ENCODE measurements around the gene PCSK5. TPM values are rescaled to one million over a fixed set of nuclear protein-coding genes. Genes with fewer than 3 reads are reported as not detected.

Gene PCSK5
- total and polyA plus RNA-seq, 4 donors, result 0.58 to 3.6 (median 0.82) TPM

- TF ChIP-seq REST (IDR thresholded peaks at IDR 0.05), result no peak
- no peak for TF ChIP-seq JUND (IDR thresholded peaks at IDR 0.05)
- TF ChIP-seq HNF4A (conservative IDR thresholded peaks at IDR 0.05), result no peak
- no peak for TF ChIP-seq HNF4G (IDR thresholded peaks at IDR 0.05)
Observed at GRCh38 chr9:75965231-75965630, 74.8 kb downstream of the PCSK5 start (continued).

DNA sequence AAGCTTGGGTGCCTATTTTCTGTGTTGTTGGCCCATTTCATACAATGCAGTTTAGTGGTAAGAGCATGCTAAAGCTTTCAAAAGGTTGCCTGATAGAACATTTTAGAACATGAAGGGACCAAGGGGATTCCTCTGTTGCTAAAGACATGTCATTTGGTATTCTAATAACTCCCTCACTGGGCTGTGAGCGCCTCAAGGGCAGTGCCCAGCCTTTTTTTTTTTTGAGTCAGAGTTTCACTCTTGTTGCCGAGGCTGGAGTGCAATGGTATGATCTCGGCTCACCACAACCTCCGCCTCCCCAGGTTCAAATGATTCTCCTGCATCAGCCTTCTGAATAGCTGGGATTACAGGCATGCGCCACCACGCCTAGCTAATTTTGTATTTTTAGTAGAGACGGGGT lies 77.1 kb downstream of the PCSK5 start:
- no peak for DNase-seq (ENCODE audit: low spot score)
- Histone ChIP-seq H3K4me1 (ENCODE audit: control insufficient read depth in 4 of 4, insufficient read depth in 4 of 4, low read length in 3 of 4) (no peaks in the 10 kb centered on the region), H3K9ac (ENCODE audit: low read depth in 1 of 2, low read length in 2 of 2) (no peak overlapping the region), H3K4me3 (ENCODE audit: low read depth in 1 of 3, low read length in 3 of 3) (no peak overlapping the region), H3K36me3 (ENCODE audit: control insufficient read depth in 4 of 4, insufficient read depth in 3 of 4, low read depth in 1 of 4, low read length in 3 of 4) (no peaks in the 10 kb centered on the region), H3K9me3 (ENCODE audit: control insufficient read depth in 4 of 4, low read length in 3 of 4) (no peaks in the 10 kb centered on the region), H3K27ac (ENCODE audit: low read depth in 1 of 2, low read length in 2 of 2) (no peak overlapping the region), H3K27me3 (ENCODE audit: control insufficient read depth in 4 of 4, insufficient read depth in 4 of 4, low read length in 3 of 4) (no peaks in the 10 kb centered on the region)
- no peak for TF ChIP-seq TAF1 (conservative IDR thresholded peaks at IDR 0.05)
- TF ChIP-seq EGR1 (IDR thresholded peaks at IDR 0.05; ENCODE audit: low read depth in 2 of 2), result no peak
- no peak for TF ChIP-seq JUND (IDR thresholded peaks at IDR 0.05)
- 96% methylated on average over 7 of the region's 7 CpGs for WGBS

GRCh38 chr9:75974016-75974766 lies 83.7 kb downstream of the PCSK5 start:
- no peak for DNase-seq (ENCODE audit: low spot score)
- no peaks in the 10 kb centered on the region for H3K9me3 ChIP-seq (ENCODE audit: control insufficient read depth in 4 of 4, low read length in 3 of 4)
- H3K4me3 ChIP-seq (ENCODE audit: low read depth in 1 of 3, low read length in 3 of 3), result no peak overlapping the region
- H3K4me1 ChIP-seq (ENCODE audit: control insufficient read depth in 4 of 4, insufficient read depth in 4 of 4, low read length in 3 of 4), result no peaks in the 10 kb centered on the region
- H3K9ac ChIP-seq (ENCODE audit: low read depth in 1 of 2, low read length in 2 of 2), result no peak overlapping the region
- TF ChIP-seq GABPA (IDR thresholded peaks at IDR 0.05 in 1 of 2, conservative IDR thresholded peaks at IDR 0.05 in 1 of 2) (no peak), SP1 (IDR thresholded peaks at IDR 0.05) (no peak), RAD21 (IDR thresholded peaks at IDR 0.05) (no peak), ATF3 (IDR thresholded peaks at IDR 0.05) (no peak), HNF4G (IDR thresholded peaks at IDR 0.05) (no peak), TAF1 (conservative IDR thresholded peaks at IDR 0.05) (no peak), RXRA (IDR thresholded peaks at IDR 0.05) (no peak), FOXA1 (IDR thresholded peaks at IDR 0.05) (no peak), HNF4A (conservative IDR thresholded peaks at IDR 0.05) (no peak), JUND (IDR thresholded peaks at IDR 0.05) (no peak), REST (IDR thresholded peaks at IDR 0.05) (no peak)
- TF ChIP-seq, protein P1, sequence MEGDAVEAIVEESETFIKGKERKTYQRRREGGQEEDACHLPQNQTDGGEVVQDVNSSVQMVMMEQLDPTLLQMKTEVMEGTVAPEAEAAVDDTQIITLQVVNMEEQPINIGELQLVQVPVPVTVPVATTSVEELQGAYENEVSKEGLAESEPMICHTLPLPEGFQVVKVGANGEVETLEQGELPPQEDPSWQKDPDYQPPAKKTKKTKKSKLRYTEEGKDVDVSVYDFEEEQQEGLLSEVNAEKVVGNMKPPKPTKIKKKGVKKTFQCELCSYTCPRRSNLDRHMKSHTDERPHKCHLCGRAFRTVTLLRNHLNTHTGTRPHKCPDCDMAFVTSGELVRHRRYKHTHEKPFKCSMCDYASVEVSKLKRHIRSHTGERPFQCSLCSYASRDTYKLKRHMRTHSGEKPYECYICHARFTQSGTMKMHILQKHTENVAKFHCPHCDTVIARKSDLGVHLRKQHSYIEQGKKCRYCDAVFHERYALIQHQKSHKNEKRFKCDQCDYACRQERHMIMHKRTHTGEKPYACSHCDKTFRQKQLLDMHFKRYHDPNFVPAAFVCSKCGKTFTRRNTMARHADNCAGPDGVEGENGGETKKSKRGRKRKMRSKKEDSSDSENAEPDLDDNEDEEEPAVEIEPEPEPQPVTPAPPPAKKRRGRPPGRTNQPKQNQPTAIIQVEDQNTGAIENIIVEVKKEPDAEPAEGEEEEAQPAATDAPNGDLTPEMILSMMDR (IDR thresholded peaks at IDR 0.05; ENCODE audit: low read depth, low read length, missing input control), result no peak
- WGBS, result 90% methylated on average over 16 of the region's 16 CpGs
- H3K27me3 ChIP-seq (ENCODE audit: control insufficient read depth in 4 of 4, insufficient read depth in 4 of 4, low read length in 3 of 4), result no peaks in the 10 kb centered on the region
- no peak overlapping the region for H3K27ac ChIP-seq (ENCODE audit: low read depth in 1 of 2, low read length in 2 of 2)
- H3K36me3 ChIP-seq (ENCODE audit: control insufficient read depth in 4 of 4, insufficient read depth in 3 of 4, low read depth in 1 of 4, low read length in 3 of 4), result no peaks in the 10 kb centered on the region
